ENCODE results near the gene PLAGL2.
"Not testable (repeated sequence)": the region's sequence is repeated elsewhere in the genome, so short reads cannot be mapped to it uniquely, and the experiment has no call there.

PLAGL2 gene, protein sequence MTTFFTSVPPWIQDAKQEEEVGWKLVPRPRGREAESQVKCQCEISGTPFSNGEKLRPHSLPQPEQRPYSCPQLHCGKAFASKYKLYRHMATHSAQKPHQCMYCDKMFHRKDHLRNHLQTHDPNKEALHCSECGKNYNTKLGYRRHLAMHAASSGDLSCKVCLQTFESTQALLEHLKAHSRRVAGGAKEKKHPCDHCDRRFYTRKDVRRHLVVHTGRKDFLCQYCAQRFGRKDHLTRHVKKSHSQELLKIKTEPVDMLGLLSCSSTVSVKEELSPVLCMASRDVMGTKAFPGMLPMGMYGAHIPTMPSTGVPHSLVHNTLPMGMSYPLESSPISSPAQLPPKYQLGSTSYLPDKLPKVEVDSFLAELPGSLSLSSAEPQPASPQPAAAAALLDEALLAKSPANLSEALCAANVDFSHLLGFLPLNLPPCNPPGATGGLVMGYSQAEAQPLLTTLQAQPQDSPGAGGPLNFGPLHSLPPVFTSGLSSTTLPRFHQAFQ

DNA sequence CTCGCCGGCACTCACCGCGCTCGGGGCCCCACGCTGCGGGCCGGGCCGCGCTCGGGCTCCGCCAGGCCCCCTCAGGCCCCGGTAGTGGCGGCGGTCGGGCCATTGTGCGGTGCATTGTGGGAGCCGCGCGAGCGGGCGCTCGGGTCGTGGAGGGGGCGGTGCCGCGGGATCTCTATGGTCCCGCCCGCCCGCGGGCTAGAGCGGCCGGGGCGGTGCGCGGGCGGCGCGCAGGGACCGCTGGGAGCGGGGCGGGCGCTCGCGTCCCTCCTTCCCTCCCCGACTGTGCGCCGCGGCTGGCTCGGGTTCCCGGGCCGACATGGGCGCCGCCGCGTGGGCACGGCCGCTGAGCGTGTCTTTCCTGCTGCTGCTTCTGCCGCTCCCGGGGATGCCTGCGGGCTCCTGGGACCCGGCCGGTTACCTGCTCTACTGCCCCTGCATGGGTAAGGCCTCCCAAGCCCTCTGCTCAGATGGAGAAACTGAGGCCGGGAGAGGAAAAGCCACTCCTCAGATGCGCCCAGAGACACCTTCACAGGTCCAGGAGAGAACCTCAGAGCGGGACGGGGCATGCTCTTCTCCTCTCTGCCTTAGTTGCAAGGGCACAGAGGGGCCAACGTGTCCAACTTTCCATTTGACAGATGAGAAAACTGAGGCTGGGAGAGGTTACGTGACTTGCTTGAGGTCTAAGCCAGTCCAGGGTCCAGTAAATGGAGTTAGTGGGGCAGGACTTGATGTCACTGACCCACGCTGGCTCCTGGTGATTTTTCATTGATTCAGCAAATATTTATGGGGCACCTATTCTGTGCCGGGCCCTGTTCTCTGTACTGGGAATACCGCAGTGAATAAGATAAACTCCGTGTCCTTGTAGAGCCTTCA lies at the start of gene PLAGL2, which contains the start of gene POFUT1:
TSS of gene PLAGL2 (minus strand) at position 118 of the 873 bp plus-strand sequence. CDS start 5,565 bp downstream, outside the sequence.
TSS of gene POFUT1 (plus strand) at position 255 of the 873 bp plus-strand sequence. CDS start at position 317, 62 bp downstream.
- peak; percentile 87 for DNase-seq

DNA sequence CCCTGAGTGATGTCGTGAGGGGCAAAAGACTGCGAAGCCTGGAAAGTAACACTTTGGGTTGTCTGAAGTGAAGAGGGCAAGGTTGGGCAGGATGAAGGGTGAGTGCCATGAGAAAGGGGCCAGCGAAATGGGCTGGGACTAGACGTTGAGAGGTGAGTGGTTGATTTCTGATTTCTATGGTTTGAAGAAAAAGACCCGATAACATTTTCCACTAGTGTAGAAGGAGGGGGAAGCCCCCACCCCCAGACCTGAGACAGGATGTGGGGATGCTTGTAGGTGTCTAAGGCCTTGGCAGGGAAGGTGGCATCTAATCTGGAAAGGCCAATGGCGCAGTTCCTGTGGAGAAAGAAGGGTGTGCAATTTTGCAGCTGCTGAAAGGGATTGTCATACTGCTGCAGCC lies 44.6 kb upstream of the PLAGL2 start:
- DNase-seq, result no peak

DNA sequence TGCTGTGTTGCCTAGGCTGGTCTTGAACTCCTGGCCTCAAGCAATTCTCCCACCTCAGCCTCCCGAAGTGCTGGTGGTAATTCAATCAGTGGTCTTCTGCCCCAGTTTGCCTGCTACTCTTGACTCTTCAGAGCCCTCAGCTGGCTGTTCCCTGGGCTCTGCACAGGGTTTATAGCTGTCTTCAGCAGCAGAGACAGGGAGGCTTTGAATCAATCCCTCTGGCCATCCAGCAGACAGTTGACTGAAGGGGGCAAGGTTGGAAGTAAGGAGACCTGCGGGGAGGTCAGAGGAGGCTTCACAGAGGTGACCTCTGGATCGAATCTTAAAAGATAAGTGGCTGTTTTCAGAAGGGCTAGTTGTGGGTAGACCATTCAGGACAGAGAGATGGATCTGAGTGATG lies 43.9 kb upstream of the PLAGL2 start:
- no peak for DNase-seq

DNA sequence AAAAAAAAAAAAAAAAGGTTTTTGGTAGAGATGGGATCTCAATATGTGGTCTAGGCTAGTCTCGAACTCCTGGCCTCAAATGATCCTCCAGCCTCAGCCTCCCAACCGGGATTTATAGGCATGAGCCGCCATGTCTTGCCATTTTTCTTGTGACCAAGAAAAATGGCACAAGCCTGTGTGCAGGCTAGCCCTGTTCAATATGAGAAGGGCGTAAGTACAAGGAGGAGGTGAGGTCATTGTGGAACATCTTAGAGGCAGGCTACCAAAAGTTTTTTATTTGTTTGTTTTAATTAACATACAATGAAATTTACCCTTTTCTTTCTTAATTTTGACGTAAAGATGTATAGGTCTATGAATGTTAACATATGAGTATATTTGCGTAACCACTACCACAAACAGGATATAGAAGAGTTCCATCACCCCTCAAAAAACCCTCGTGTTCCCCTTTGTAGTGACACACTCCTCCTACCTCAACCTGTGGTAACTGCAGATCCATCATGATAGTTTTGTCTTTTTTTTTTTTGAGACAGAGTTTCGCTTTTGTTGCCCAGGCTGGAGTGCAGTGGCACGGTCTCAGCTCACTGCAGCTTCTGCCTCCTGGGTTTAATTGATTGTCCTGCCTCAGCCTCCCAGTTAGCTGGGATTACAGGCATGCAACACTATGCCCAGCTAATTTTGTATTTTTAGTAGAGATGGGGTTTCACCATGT lies 41.6 kb upstream of the PLAGL2 start:
- no peak for DNase-seq

DNA sequence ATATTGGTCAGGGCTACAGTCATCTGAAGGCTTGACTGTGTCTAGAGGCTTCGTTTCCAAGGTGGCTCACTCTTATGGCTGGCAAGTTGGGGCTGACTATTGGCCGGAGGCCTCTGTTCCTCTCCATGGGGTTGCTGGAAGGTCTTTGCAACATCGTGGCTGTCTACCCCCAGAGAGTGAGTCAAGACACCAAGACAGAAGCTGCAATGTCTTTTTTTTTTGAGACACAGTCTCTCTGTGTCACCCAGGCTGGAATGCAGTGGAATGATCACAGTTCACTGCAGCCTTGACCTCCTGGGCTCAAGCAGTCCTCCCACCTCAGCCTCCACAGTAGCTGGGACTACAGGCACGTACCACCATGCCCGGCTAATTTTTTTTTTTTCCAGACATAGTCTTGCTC lies 40.5 kb upstream of the PLAGL2 start:
- no peak for DNase-seq

DNA sequence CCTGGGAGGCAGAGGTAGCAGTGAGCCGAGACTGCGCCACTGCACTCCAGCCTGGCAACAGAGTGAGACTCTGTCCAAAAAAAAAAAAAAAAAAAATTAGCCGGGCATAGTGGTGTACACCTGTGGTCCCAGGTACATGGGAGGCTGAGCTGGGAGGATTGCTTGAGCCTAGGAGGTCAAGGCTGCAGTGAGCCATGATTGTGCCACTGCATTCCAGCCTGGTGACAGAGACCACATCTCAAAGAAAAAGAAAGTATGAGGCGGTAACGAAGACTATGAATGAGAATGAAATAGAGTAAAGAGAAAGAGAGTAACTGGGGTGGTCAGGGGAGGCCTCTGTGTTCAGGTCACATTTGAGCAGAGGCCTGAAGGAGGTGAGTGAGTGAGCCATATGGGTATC lies 38.7 kb upstream of the PLAGL2 start:
- not testable (repeated sequence) for DNase-seq

DNA sequence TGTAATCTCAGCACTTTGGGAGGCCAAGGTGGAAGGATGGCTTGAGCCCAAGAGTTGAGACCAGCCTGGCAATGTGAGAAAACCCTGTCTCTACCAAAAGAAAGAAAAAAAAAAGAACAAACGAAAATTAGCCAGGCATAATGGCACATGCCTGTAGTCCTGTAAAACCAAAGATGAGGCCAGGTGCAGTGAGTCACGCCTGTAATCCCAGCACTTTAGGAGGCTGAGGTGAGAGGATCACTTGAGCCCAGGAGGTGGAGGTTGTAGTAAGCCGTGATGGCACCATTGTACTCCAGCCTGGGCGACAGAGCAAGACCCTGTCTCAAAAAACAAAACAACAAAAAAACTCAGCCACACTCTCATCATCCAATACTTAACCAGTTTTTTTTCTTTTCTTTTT lies 37.4 kb upstream of the PLAGL2 start:
- no peak for DNase-seq

DNA sequence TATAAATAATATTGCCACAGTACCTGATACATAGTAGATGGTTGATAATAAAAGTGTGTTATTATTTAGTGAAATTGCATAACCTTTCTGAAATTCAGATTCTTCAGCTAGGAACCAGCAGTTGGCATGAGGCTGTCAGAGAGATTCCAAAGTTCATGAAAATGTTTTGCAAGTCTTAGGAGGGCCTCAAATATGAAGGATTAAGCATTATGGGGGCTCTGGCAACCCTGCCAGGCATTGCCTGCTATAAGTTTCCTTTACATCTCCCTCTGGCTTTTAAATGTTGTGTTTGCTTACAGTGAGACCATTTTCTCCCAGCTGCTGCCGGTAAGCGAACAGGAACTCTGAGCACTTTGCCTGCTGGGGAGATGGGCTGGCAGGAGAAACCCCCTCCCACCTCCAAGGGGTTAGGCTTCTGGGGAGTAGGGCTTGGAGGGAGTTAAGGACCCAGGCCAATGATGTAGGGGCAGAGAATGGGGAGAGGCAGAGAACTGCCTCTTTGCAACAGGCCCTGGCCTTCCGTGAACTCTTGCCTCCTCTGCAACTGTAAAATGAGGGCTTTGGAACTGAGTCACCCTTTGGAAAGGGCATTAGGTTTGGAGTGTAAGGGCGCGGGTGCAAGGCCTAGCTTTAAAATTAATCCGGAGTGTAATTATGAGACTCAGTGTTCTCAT lies 36.7 kb upstream of the PLAGL2 start:
- DNase-seq, result no peak

DNA sequence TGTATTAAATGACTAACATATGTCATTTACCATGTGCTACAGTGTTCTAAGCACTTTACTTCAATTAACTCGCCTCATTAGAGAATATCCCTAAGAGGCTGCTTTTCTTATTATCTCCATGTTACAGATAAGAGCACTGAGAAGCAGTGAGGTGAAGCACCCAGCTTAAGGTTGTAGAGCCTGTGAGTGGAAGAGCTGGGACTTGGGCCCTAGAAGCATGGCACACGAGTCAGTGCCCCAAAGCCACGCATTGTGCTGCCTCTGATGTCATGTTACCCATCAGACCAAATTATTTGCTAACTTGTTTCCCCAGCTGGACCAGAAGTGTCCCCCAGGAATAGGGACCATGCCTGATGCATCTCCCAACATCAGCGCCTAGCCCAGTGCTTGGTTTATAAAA lies 34.3 kb upstream of the PLAGL2 start:
- DNase-seq, result no peak

DNA sequence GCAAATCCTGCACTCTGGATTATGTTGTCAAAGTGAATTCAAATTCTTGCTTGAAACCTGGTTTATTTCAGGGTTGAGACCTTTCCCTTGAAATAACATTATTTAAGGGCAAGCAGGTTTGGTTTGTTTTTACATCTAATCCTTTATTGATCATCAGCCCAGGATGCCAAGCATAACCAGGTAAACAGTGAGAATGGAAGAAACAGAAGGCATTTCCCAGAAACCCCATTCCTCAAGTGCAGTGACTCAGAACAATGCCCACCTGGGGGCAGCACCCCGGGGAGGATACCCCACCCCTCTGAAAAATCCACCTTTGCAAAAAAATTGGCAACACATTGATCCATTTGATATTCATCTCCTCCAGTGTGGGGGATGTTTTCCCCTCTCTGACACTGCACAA lies 32.7 kb upstream of the PLAGL2 start:
- DNase-seq, result no peak

DNA sequence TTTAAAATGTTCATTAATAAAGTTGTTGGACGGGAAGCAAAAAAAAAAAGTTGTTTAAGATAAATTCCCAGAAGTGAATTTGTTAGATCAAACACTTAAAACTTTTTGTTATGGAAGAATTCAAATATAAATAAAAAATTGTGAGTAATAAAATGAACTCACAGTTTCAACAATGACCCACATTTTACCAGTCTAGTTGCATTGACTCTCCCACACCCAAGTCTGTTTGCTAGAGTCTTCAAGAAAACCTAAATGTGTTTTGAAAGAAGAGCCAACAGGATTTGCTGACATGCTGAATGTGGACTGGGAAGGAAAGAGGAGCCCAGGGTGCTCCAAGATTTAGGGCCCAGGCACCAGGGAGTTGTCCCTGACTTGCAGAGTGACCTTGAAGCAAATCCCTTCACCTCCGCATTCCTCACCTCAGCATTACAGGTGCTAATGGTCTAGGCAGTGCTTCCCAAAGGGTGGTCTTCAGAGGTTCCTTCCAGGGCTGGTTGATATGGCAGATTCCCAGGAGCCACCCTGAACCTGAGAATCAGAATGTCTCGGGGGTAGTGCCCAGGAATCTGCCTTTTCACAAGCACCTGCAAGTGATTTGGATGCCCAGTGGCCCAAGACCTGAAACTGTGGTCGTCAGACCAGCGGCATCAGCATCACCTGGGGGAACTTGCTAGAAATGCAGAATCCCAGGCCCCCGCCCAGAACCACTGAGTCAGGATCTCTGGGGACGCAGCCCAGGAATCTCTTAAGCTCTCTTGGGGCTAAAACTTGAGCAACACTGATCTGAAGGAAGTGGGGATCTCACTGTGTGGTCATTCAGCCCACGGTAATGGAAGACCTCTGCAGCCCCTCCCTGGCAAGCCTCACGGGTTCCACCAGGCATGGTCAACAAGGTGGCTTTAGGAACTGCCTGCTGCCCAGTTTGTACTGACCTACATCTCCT lies 31.2 kb upstream of the PLAGL2 start:
- no peak for DNase-seq

DNA sequence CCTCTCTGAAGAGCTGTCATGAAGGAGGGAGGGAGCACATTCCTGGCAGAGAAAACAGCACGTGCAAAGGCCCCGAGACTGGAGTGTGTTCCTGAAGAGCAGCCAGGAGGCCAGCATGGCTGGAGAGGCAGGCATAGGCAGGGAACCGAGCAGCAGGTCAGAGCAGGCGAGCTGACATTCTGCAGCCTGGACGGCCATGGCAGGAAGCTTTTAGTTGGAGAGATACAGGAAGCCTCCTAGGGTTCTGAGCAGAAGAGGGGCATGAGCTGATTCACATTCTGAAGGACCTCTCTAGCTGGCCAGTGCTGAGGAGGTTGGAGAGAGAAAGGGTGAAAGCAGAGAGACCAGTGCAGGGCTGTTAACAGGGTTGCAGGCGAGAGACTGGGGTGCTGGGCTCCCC lies 29.9 kb upstream of the PLAGL2 start:
- DNase-seq, result no peak

DNA sequence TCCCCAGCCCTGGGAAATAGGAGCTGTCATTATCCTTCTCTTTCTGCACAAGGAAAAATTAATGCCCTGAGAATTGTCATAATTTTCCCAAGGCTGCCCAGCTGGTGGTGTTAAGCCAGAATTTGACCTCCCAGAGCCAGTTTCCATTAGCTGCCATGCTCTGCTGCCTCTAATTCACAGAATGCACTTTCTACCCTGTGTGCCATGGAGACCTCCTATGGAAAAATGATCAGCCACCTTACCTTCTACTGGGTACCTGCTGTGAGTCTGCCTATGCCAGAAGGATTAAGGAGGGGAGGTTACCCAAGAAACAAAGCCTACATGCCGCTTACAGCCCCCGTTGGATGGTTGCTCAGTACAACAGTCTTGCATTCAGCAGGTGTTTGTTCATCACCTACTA lies 29.3 kb upstream of the PLAGL2 start:
- DNase-seq, result no peak

DNA sequence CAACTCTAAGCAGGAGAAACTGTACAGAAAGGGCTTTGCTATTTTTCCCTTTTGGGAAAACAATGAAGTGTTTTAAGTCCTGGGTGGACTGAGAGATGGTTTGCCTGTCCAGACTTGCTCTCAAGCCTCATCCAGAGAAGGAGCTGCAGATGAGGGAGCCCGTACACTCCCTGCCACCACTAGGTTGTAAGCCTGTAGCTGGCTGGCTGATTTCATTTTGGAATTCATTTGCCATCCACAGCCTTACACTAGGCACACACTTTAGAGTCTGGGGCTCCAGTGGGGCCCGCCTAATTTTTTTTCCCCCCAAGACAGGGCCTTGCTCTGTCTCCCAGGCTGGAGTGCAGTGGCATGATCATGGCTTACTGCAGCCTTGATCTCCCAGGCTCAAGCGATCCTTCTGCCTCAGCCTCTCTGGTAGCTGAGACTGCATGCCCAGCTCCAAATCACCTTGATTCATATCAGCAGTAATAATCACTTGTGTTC lies 28.5 kb upstream of the PLAGL2 start:
- no peak for DNase-seq

DNA sequence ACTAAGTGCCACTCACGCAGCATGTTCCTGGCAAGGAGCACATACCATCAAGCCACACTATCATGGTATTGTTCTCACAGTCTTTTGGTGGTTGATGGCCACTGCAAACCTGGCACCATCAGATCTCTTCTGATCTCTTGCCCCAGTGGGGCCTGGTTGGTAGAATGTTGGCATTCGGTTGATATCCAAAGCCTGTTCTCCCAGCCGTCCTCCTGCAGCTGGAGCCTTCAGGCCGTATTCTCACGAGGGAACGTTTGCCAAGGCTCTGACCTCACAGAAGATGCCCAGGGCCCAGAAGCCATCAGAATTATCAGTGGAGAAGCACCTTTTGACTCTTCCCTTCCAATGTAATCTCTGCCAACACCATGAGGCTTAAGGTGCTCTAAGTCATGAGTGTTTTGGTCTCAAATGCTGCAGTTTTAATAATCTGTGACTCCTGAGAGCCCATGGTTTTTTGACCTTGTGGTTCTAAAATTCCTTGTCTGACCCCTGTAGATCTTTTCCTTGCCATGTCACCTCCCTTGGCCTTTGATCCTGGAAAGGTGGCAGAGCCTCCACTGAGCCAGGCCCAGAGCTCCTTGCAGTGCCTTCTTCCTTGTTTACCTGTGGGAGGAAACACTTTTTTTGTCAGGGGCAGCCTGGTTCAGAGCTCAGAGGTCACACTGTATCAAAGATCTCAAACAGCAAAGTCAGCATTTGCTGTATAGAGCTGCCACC lies 27.9 kb upstream of the PLAGL2 start:
- no peak for DNase-seq

DNA sequence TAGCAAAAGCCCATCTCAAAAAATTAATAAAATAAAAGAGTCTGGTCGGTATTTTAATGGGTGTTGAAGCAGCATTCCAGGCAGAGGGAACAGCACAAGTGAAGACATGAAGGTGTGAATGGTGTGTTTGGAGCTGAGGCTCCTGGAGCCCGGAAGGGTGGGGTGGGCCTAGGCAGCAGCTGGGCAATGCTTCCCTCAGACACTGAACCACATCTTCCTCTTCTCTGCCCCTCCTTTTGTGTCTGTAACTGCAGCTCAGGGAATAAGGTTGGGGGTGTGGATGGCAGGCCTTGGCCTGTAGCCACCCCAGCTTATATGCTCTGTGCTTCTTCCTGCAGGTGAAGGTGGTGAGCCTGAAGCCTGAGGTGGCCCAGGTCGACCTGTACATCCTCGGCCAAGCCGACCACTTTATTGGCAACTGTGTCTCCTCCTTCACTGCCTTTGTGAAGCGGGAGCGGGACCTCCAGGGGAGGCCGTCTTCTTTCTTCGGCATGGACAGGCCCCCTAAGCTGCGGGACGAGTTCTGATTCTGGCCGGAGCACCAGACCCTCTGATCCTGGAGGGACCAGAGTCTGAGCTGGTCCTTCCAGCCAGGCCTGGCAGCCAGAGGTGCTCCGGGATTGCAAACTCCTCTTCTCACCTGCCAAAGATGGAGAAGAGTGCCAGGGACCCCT lies 26.7 kb upstream of the PLAGL2 start:
- DNase-seq, result no peak

DNA sequence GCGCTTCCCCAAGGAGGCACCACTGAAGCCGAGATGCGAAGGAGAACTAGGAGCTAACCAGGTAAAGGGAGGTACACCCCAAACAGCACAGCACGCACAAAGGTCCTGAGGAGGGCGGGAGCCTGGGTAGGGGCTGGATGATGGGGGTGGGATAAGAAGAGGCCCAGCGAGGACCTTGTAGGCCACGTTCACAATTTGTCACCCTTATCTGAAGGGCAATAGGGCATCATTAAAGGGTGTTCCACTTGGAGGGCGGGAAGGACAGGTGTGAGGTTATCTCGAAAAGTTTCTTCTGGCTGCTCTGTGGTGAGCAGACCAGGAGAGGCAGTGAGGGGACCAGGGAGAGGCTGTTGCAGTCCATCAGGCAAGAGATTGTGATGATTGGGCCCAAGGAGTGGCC lies 25.7 kb upstream of the PLAGL2 start:
- no peak for DNase-seq

DNA sequence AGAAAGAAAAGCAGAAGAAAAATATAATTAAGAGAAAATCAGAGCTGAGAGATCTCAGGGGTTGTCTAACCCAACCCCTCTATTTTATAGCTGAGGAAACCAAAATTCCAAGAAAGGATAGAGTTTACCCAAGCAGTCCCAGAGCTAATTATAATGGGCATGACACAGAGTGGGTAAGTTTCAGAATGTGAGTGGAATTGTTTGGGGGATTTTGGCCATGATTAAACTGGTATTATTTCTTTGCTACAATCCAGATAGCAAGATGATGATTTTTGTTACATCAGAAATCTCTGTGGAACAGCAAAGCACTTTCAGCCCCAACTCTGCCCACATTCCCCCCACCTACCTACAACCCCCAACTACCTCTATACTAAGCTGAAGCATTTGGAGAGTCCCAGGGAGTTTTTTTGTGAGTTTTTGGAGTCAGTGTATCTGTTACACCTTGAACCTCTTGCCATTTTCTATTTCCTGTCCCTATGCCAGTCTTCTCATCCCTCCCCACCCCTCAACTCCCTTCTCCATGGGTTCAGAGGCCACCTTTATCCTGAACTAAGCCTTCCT lies 24.9 kb upstream of the PLAGL2 start:
- DNase-seq, result no peak

DNA sequence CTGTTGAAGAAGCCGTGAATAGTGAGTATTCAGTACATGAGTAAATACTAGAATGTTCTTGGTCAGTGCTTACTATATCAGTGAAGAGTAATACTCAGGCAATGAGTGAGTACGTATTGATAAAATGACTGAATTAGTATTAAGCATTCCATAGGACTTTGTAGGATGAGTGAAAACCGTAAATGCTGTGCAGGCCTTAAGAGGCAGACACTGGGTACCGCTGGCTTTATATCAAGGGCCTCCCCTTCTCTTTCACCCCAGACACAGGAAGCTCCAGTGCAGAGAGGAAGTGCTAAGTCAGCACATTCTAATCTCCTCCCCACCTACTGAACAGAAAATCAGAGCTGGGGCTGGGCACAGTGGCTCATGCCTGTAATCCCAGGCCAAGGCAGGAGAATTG lies 24.3 kb upstream of the PLAGL2 start:
- peak; percentile 23 for DNase-seq

DNA sequence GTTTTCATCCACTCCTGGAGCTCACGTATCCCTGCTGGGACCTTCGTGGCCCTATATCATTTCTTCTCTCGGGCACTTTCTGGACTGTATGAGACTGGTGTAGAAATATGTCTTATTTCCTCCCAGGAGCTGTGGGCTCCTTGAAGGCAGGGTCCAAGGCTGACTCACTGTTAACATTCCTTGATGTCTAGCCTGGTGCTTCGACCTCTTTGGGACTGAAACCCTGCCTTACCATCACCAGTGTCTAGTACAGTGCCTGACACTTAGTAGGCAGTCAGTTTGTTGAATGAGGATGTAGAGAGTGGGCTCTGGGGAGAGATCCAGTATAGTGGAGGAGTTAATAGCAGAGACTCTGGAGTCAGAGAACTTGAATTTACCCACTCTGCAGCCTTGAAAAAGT lies 23.7 kb upstream of the PLAGL2 start:
- DNase-seq, result no peak

Data from activated effector memory CD4-positive, alpha-beta T cell treated with Interleukin-2 at 50 U/mL for 16 hours (primary cell).